IPS-18c (cell line): ENCODE results near the gene TGM6.

Experiments
- H3K4me3 ChIP-seq: 2 replicates; pipeline ENCODE4 v1.7.0; 2013; ENCODE audit warnings: low read depth, mild to moderate bottlenecking, low read length, moderate library complexity; ENCODE audit not compliant: insufficient read depth
- H3K9me3 ChIP-seq: one replicate; pipeline ENCODE4 v1.6.1; 2013; ENCODE audit warnings: mild to moderate bottlenecking, low read length, moderate library complexity; ENCODE audit not compliant: control insufficient read depth, insufficient read depth

Gene TGM6

DNA sequence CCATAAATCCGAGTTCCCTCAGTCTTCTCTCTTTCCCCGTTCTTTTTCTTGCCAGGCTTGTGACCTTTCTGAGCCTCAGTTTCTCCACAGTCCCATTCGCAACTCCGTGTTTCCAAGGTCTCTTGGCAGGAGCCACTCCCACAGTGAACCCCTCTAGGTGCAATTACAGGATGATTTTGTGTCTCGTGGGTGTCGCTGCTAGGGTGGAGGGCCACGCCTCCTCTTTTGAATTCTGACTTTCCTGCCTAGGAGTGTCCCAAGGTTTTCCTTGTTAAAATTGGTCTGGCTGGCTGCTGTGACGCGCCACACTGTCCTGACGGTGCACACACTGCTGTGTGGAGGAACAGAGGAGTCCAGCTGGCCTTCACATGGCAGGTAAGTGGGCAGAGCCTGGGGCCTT is at the start of gene TGM6:
TSS of gene TGM6 (plus strand) at position 301 of the 400 bp plus-strand sequence. CDS start at position 369, 68 bp downstream.
- H3K9me3 ChIP-seq: no peaks in the 10 kb centered on the region
- no peak within 1 kb of the TSS for H3K4me3 ChIP-seq

DNA sequence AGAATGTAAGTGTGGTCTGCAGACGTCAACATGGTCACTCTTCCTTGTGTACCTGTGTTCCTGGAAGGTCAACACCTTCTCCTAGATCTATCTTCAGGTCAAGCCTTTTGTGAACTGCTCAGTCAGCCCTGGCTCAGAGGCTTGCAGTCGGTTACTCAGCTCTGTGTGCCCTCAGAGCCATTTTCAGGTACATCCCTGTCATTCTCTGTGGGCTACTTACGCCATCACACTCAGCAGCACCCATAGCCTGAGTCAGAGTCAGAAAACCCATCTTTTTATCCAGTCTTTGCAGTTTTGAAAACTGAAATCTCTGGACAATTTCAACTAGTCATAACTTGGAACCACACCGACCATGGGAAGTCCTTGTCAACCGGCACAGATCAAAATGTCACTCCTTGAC is 49.6 kb upstream of the TGM6 start:
- H3K9me3 ChIP-seq: no peaks in the 10 kb centered on the region
- H3K4me3 ChIP-seq: no peak overlapping the region

DNA sequence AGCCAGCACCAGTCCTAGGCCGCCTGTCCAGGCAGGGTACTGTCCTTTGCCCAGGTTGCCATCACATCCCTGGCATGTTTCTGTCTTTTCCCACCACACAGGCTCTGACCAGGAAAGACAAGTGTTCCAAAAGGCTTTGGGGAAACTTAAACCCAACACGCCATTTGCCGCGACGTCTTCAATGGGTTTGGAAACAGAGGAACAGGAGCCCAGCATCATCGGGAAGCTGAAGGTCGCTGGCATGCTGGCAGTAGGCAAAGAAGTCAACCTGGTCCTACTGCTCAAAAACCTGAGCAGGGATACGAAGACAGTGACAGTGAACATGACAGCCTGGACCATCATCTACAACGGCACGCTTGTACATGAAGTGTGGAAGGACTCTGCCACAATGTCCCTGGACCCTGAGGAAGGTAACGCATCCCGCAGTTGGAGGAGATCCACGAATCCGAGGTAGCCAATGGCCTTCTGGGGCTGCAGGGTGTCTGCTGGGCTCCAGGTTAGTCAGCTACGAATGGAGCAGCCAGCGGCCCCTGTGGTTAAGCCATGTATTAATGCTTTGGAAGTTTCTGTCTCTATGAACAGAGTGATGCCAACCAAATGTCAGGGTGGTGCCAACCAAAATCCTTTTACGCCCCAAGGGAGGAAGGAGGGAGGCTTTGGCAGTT is 48.7 kb upstream of the TGM6 start:
- no peak overlapping the region for H3K4me3 ChIP-seq
- no peaks in the 10 kb centered on the region for H3K9me3 ChIP-seq

DNA sequence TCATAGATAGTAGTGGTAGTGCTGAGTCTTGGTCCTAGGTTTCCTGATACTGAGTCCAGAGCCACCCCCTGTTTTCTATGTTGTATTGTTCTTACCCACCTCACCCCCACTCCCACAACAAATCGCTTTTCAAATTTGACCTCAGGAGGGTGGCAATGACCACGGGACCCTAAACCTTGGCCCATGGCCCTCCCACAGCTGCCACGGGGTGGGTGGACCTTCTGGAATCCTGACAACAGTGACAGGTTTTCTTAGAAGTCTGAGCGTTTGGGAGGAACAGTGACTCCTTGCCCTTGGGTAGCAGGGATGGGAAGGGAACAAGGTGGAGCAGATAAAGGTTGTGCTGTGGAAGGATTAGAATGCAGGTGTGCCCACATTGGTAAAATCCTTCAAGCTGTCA is 48.0 kb upstream of the TGM6 start:
- H3K4me3 ChIP-seq: no peak overlapping the region
- no peaks in the 10 kb centered on the region for H3K9me3 ChIP-seq

DNA sequence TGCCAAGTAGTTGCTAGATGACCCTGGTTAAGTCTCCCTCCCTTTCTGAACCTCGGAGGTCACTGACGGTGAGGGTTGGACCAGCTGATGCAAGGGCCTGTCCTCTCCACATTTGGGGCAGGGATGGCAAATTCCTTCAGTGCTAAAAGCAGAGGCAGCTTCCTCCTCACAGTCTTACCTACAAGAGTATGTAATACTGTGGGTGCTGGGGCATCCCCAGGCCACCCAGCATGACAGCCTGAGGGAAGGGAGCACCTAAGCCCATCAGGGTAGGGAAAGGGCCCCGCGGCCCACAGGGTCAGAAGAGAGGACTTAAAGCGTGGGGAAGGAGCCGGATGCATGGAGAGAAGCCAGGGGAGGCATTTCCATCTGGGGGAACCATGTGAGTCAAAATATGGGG is 46.9 kb upstream of the TGM6 start:
- no peak overlapping the region for H3K4me3 ChIP-seq

DNA sequence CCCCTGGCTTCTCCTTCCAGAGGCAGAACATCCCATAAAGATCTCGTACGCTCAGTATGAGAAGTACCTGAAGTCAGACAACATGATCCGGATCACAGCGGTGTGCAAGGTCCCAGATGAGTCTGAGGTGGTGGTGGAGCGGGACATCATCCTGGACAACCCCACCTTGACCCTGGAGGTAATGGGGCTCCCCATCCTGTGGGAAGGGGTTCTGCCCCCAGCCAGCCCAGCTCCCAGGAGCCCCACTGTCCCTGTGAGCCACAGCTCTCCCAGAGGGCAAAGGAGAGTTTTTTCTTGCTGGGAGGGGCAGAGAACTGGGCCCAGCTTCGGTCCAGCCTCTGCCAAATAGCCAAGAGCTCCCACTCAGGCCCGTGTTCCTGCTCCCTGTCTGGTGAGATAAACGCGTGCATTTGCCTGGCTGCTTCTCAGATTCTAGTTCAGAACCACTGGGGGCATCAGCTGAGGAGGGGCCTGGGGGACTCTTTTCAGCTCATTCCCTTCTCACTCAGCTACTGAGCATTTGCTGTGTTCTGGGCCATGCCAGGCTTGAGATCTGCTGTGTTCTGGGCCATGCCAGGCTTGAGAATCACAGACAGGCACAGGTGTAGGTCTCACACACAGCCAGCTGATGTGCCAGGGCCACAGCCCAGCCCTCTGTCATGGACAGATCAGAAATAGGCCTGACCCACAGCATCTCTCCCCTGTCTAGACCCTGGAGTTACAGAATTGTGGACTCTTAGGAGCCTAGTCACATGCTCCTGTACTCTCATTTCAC is 45.4 kb upstream of the TGM6 start:
- H3K4me3 ChIP-seq: no peak overlapping the region
- H3K9me3 ChIP-seq: no peaks in the 10 kb centered on the region

More for the DNA sequence above, 46.9 kb upstream of the TGM6 start:
- H3K9me3 ChIP-seq: no peaks in the 10 kb centered on the region

DNA sequence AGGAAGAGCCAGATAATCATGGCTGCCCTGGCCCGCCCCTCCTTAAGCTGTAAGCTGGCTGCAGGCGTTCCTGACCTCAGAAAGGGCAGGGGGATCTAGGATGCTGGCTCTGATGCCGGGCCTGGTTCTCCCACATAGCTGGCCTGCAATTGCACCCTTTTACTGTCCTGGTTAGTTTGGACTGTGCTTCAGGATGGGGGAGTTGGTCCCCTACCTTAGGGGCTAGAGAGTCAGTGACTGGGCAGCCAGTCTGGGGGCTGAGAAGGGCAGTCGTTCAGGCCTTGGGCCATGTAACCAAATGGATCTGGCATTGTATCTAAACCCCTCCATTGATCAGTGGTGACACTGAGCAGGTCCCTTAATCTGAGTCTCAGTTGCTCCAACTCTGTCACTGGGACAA is 44.2 kb upstream of the TGM6 start:
- Histone ChIP-seq H3K9me3 (no peaks in the 10 kb centered on the region), H3K4me3 (no peak overlapping the region)

DNA sequence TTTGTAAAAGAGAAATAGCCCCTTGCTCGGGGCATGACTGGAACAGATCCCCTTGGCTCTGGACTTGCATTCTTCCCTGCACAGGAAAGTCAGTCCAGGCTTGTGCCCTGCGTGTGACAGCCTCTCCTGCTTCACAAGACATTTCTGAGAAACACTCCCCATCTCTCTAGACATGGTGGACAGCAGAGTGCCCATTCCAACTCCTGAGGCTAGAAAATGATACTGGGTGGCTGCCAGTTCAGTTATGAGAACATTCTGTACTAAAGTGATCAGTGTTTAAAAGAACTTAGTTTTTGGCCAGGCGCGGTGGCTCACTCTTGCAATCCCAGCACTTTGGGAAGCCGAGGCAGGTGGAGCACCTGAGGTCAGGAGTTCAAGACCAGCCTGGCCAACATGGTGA is 43.6 kb upstream of the TGM6 start:
- Histone ChIP-seq H3K9me3 (no peaks in the 10 kb centered on the region), H3K4me3 (no peak overlapping the region)

DNA sequence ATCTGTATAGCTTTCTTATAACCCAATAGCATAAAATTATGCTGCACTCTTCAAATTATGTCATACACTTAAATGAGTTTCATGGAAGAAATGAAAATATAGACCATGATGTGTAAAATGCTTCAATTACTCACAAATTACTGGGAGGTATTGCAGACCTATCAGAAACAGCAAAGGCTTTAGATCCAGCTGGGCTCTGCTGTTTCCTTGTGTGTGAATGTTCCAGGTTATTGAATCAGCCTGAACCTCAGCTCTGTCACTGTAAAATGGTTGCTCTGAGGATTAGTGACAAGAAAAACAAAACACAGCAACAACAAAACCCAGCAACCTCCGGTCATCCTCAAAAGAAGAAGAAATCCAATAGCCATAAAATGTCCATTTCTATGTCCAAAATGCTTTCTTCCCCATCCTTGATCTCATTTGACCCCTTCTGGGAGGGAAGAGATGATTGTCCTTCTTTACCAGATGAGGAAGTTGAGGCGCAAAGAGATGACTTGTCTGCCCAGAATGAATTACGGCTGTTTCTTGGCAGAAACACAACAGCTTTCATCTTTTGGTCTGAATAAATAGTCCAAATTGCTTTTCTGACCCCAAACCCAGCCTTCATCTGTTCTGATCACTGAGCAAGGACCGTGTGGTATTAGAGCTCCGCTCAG is 42.2 kb upstream of the TGM6 start:
- H3K9me3 ChIP-seq: no peaks in the 10 kb centered on the region
- H3K4me3 ChIP-seq: no peak overlapping the region

DNA sequence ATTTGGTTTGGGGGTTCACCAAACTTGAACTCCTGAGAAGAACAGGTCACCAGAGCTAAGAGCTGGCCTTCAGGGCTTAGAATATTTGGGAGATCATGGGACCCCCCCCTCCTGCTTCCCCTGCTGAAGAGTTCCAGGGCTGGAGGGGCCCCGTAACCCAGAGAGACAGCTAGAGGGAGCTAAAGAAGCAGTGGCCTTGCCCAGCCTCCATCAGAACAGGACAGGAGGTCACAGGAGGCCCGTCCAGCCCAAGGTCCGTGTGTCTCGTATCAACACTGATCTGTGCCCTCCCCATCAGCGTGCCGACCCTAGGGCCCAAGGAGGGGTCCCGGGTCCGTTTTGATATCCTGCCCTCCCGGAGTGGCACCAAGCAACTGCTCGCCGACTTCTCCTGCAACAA is 40.6 kb upstream of the TGM6 start:
- H3K4me3 ChIP-seq: no peak overlapping the region

DNA sequence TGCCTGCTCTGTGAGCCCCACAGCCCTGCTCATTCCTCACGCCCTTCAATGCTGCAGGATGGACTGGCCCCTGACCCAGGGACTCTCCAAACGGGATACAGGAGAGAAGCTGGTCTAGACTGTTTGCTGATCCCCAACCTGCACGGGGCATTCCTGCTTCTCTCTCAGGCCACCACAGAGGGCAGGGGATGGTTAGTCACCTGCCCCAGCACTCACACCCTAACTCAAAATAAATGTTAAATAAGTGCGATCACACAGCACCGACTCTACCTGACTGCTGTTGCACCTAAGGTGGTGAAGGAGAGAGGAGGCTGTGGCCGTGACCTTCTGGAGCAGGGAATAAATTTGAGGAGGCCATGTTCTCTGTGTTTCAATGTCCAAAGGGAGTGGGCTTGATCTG is 39.9 kb upstream of the TGM6 start:
- Histone ChIP-seq H3K9me3 (no peaks in the 10 kb centered on the region), H3K4me3 (no peak overlapping the region)

More for the DNA sequence above, 40.6 kb upstream of the TGM6 start:
- no peaks in the 10 kb centered on the region for H3K9me3 ChIP-seq

DNA sequence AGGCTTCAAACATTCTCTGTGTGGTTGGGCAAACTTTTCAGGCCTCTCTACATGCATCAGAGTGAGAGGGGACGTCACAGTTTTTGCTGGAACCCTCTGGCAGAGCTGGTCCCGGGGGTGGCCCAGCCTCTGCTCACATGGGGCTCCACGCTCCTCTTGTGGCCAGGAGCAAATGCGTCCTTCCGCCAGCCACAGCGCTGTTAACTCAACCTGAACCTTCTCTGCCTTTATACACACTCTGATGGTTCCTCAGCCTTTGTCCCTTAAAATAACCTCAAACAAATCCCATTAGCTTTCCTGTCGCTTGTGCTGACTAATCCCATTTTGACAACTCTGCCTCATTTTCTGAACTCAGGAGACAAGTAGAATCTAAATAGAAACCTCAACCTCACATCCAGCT is 39.4 kb upstream of the TGM6 start:
- no peak overlapping the region for H3K4me3 ChIP-seq
- no peaks in the 10 kb centered on the region for H3K9me3 ChIP-seq

DNA sequence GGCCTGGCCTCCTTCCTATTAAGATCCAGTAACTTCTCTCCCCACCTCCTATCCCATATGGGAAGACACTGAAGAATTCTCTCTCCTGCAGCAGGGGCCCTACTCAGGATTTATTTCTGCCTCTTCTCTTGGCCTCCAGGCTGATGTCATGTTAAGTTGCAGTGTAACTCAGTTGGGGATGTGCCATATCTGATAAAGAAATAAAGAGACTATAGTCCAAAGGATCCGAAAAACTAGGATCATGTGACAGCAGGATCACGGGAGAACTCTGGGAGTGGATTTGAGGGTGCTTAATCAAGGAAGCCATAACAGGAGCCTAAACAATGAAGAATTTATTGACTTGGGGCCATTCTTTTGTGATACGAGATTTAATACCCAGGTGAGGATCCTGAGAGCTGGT is 38.5 kb upstream of the TGM6 start:
- Histone ChIP-seq H3K9me3 (no peaks in the 10 kb centered on the region), H3K4me3 (no peak overlapping the region)

DNA sequence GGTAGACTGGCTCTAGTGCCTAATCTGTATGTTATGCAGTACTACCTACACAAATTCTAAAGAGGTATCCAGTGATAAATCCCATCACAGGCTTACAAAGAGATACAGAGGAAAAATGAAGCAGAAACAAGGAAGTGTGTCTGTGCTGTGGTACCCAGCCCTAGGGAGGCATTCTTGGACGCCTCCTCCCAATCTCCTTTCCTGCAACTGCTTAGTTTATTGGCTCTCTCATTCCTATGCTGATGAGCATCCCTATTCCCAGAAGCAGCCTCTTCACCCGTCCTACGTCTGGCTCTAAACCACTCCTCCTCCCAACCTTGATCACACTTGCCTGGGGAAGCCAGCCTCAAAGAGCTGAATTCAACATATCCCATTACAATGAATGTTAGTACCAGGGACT is 34.5 kb upstream of the TGM6 start:
- H3K4me3 ChIP-seq: no peak overlapping the region
- no peaks in the 10 kb centered on the region for H3K9me3 ChIP-seq

DNA sequence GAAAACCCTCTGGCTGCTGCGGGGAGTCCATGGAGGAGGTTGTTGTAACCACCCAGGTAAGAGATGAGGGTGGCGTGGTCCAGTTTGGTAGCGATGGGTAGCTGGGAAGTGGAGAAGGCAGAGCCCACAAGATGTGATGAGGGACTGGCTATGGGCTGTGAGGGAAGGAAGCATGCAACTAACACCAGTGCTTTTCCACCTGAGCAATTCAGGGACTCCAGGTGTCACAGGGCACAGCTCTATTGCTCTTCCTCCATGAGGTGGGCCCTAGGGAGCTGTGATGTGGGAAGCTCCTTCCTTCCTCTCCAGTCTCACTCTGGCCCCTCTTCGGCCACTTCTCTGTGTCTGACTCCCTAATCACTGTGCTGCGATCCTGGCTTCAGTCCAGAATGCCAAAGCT is 32.4 kb upstream of the TGM6 start:
- Histone ChIP-seq H3K4me3 (no peak overlapping the region), H3K9me3 (no peaks in the 10 kb centered on the region)

DNA sequence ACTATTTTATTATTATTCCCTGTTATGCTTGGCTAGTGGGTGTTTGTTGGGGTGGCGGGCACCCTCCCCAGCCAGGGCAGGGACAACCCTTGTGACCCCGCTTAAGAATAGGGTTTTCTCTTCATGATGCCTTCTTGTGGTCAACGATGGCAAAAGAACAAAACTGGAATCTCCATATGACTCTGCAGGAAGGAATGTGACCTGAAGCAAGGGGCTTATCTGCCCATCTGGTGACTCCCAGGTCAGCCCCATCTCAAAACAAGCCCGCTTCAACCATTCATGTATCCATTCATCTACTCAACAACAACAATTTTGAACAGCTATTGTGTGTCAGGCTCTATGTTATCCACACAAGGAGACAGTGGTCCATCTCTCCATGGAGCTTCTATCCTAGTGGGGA is 30.9 kb upstream of the TGM6 start:
- Histone ChIP-seq H3K9me3 (no peaks in the 10 kb centered on the region), H3K4me3 (no peak overlapping the region)

DNA sequence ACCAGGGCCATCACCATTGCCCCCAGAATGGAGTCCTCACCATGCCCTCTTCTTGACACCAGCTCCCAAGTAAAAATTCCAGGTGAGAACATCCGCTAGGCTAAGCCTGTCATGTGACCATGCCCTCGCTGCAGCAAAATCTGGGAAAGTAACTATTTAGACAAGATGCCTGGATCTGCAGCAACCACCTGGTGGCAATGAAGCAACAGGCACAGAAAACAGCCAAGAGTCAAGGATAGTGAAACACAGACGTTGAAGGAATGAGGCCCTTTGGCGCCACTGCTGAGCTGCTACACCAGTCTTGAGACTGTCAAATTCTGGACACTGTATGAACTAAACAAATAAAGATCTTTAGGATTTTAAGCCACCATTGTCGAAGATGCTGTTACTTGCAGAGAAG is 30.1 kb upstream of the TGM6 start:
- Histone ChIP-seq H3K4me3 (no peak overlapping the region), H3K9me3 (no peaks in the 10 kb centered on the region)

DNA sequence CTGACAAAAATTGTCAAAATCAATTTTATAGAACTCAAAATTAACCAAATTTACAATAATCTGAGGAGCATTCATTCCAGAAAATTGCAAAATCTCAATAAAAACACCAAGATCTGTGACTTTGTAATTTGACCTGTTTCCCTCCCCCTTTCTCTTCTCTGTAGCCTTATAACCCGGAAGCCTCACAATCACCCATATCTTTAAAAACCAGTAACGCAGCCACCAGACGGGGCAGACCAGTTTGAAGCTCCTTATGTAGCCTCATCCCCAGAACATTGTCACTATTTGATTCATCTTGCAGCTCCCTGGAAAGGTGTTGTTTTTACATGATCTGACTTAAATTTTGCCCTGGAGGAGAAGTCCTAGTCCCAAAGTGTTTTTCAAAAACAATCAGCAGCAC is 27.5 kb upstream of the TGM6 start:
- H3K4me3 ChIP-seq: 0 out of 2 replicates have a peak overlapping the region, but pooled peaks have one; percentile 15
- no peaks in the 10 kb centered on the region for H3K9me3 ChIP-seq
